HUES6 (cell line): ENCODE results near the gene TXNDC11.

Source experiments
- H3K27ac ChIP-seq: 2 replicates; pipeline ENCODE4 v1.7.0; 2013; ENCODE audit warnings: low read depth, mild to moderate bottlenecking, low read length, inconsistent platforms
- H3K27me3 ChIP-seq: 2 replicates; pipeline ENCODE4 v1.6.1; 2013; ENCODE audit warnings: low read length; ENCODE audit not compliant: control insufficient read depth, insufficient read depth
- H3K36me3 ChIP-seq: 2 replicates; pipeline ENCODE4 v1.6.1; 2013; ENCODE audit warnings: low read length; ENCODE audit not compliant: control insufficient read depth, insufficient read depth
- H3K4me1 ChIP-seq: 2 replicates; pipeline ENCODE4 v1.6.1; 2013; ENCODE audit warnings: low read length; ENCODE audit not compliant: control insufficient read depth, insufficient read depth
- H3K4me3 ChIP-seq: 2 replicates; pipeline ENCODE4 v1.5.1; 2013; ENCODE audit warnings: low read depth, low read length
- H3K9ac ChIP-seq: one replicate; pipeline ENCODE4 v1.6.1; 2013; ENCODE audit warnings: mild to moderate bottlenecking, low read length
- H3K9me3 ChIP-seq: 2 replicates; pipeline ENCODE4 v1.6.1; 2013; ENCODE audit warnings: low read depth, low read length; ENCODE audit not compliant: control insufficient read depth, insufficient read depth

TXNDC11 gene

DNA sequence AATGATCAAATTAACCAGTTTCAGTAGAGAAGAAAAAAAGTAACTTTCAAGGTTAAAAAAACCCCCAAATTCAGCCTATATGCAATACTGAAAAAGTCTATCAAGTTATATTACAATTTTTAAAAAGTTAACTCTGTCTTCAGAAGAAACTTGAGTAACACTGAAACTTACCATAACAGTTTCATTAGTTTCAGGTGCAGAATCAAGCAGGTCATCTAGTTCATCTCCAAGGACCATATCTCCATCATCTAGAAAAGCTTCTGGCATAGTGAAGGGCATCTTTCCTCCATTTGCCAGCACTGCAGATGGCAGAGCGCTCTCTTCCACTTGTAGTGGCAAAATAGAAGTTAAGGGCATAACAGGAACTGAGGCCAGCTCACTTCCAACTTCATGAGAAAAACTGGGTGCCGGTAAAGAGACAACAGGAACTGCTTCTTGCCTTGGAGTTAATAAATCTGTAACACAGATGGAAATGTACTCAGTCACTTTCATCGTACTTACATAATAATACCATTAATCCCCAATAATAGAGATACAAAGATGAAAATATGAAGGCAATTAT is 31.5 kb upstream of the TXNDC11 start:
- H3K4me3 ChIP-seq = no peak overlapping the region
- H3K9me3 ChIP-seq = no peaks in the 10 kb centered on the region
- no peak overlapping the region for H3K27ac ChIP-seq
- H3K9ac ChIP-seq = no peak overlapping the region
- peaks cover 83% of the 10 kb centered on the region for H3K36me3 ChIP-seq
- H3K27me3 ChIP-seq = no peaks in the 10 kb centered on the region
- no peaks in the 10 kb centered on the region for H3K4me1 ChIP-seq

- Histone ChIP-seq H3K9me3 (no peaks in the 10 kb centered on the region), H3K27ac (no peak overlapping the region), H3K27me3 (no peaks in the 10 kb centered on the region), H3K4me1 (no peaks in the 10 kb centered on the region), H3K9ac (no peak overlapping the region), H3K36me3 (peaks cover 87% of the 10 kb centered on the region), H3K4me3 (no peak overlapping the region)
These were observed 26.2 kb upstream of the TXNDC11 start for GRCh38 chr16:11768849-11769248.

DNA sequence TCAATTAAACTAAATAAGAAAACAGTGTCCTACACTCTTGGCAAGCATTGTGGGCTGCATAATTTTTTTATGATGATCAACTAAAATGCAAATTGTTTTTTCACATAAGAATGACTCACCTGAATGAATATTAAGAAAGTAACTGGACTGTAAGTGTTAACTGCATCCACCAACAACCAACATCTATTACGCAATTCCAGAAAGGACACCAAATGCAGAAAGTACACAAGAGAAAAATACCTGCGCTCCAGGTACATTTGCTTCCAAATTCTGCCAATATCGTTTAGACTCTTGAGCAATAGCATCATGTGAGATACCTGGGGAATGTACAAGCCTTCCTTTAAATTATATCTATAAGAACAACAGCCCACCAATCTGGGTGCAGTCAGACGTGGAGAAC is 19.8 kb upstream of the TXNDC11 start:
- Histone ChIP-seq H3K4me1 (no peaks in the 10 kb centered on the region), H3K4me3 (no peak overlapping the region), H3K36me3 (peaks cover 91% of the 10 kb centered on the region), H3K27ac (no peak overlapping the region), H3K9ac (no peak overlapping the region), H3K27me3 (no peaks in the 10 kb centered on the region), H3K9me3 (no peaks in the 10 kb centered on the region)

GRCh38 chr16:11759997-11760396 is 17.3 kb upstream of the TXNDC11 start:
- H3K9me3 ChIP-seq = no peaks in the 10 kb centered on the region
- peaks cover 90% of the 10 kb centered on the region for H3K36me3 ChIP-seq
- H3K9ac ChIP-seq = no peak overlapping the region
- H3K27me3 ChIP-seq = no peaks in the 10 kb centered on the region
- no peaks in the 10 kb centered on the region for H3K4me1 ChIP-seq
- H3K27ac ChIP-seq = no peak overlapping the region
- no peak overlapping the region for H3K4me3 ChIP-seq

DNA sequence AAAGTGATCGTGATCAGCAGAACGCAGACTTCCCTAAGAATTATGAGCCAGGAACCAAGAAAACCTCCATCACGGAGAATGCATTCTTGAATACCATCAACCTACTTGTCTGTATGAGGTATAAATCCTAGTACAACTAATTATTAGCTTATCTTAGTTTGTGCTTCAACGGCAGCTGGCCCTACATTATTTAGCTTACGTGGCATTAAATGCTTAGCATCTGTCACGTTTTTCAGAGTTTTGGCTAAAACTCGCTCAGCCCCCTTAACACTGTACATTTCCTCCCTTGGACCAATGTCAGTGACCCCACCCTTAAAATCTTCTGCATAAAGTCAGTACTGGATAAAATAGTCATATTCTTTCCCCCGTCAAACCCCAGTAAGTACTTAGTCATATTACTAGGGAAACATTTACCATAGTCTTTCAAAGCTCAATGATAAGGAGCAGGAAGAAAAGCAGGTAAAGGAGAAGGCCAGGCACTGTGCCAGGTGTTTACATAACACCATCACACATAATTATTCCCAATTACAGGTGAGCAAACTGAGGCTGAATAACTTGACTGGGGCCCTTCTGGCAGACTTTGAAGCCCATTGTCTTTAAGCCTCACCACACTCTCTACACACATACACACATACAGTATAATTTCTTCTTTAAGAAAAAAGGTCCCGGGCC is 16.6 kb upstream of the TXNDC11 start:
- Histone ChIP-seq H3K4me1 (no peaks in the 10 kb centered on the region), H3K4me3 (no peak overlapping the region), H3K9me3 (no peaks in the 10 kb centered on the region), H3K36me3 (peaks cover 86% of the 10 kb centered on the region), H3K9ac (no peak overlapping the region), H3K27me3 (no peaks in the 10 kb centered on the region), H3K27ac (no peak overlapping the region)

DNA sequence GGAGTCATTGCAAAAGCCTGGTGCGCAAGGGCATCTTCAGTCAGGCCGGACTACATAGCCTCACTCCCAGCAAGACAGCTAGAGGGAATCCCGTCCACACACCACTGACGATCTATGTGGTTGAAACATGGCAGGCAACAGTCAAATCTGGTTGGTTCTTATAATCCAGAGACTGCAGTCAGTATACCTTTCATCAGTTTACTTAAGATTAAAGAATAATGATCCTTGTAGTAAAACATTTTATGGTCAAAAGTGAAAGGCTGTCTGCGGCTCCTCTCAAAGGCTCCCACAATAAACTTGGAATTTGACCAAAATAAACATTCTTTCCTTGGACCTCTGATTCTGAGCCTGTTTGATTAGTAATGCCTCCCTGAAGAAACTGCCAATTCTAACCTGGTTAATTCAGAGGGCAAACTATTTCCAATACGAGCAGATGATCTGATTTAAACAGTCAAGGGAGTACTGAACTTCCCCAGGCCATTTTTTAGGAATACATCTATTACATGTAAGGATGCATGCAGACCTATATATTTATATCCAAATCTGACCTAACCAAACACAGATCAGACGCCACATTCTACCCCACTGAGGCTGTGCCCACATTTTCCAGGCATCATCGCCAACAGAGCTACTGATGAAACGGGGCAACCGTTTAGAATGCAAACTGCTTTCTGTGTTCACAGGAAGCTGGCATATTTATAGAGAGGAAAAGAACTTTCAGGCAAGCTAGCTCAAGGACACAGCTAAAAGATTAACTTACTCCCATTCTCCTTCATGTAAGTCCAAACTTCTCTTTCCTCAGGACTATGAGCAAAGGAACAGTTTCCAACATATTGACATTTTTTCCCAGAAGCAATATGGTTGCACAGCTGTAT is 15.3 kb upstream of the TXNDC11 start:
- Histone ChIP-seq H3K36me3 (peaks cover 90% of the 10 kb centered on the region), H3K4me3 (no peak overlapping the region), H3K4me1 (no peaks in the 10 kb centered on the region), H3K9ac (no peak overlapping the region), H3K27ac (no peak overlapping the region), H3K9me3 (no peaks in the 10 kb centered on the region), H3K27me3 (no peaks in the 10 kb centered on the region)

GRCh38 chr16:11756248-11756647 is 13.6 kb upstream of the TXNDC11 start:
- Histone ChIP-seq H3K9me3 (no peaks in the 10 kb centered on the region), H3K36me3 (peaks cover 90% of the 10 kb centered on the region)

DNA sequence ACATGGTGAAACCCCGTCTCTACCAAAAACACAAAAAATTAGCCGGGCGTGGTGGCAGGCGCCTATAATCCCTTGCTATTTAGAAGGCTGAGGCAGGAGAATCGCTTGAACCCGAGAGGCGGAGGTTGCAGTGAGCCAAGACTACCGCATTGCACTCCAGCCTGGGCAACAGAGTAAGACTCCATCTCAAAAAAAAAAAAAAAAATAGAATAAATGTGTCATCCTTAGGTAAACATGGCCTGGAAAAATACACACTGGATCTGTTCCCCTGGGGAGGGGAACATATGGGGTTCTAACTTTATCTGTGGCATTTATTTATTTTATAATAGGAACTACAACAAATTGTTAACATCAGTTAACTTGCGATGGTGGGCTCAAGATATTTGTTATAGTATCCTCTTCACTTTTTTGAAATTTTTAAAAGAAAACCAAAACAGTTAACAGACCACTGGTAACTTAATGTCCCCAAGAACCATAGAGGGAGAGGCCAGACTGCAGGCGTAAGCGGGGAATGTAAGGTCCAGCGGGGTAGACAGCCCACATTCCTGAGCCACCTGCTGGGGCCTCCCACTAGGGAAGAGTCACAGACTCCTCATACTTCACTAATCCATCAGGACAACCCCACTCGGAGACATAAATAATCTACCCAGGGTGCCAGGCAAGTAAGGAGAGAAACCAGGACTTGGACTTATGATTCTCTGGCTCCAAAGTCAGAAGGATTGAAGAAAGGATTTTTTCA is 12.5 kb upstream of the TXNDC11 start:
- Histone ChIP-seq H3K9ac (no peak overlapping the region), H3K9me3 (no peaks in the 10 kb centered on the region), H3K4me3 (no peak overlapping the region), H3K36me3 (peaks cover 90% of the 10 kb centered on the region), H3K4me1 (no peaks in the 10 kb centered on the region), H3K27ac (no peak overlapping the region), H3K27me3 (no peaks in the 10 kb centered on the region)

More at GRCh38 chr16:11756248-11756647, 13.6 kb upstream of the TXNDC11 start:
- Histone ChIP-seq H3K9ac (no peak overlapping the region), H3K4me3 (no peak overlapping the region), H3K4me1 (no peaks in the 10 kb centered on the region), H3K27me3 (no peaks in the 10 kb centered on the region), H3K27ac (no peak overlapping the region)

GRCh38 chr16:11752856-11753255 is 10.2 kb upstream of the TXNDC11 start:
- Histone ChIP-seq H3K4me1 (peaks cover 5% of the 10 kb centered on the region; the same call in 1 of the 2 replicates), H3K27me3 (no peaks in the 10 kb centered on the region), H3K9me3 (no peaks in the 10 kb centered on the region), H3K9ac (no peak overlapping the region), H3K36me3 (peaks cover 77% of the 10 kb centered on the region), H3K27ac (no peak overlapping the region), H3K4me3 (no peak overlapping the region)

GRCh38 chr16:11750056-11750455 is 7.4 kb upstream of the TXNDC11 start:
- Histone ChIP-seq H3K4me1 (peaks cover 5% of the 10 kb centered on the region; the same call in 1 of the 2 replicates), H3K4me3 (no peak overlapping the region), H3K9ac (no peak overlapping the region), H3K27me3 (no peaks in the 10 kb centered on the region), H3K27ac (no peak overlapping the region), H3K36me3 (peaks cover 51% of the 10 kb centered on the region), H3K9me3 (no peaks in the 10 kb centered on the region)
